K562 (cell line): ENCODE data around the gene CXCL5.

Experiments used
- ATF1 ChIP-seq, 2 experiments: fragments of 450-650 bp in 1 of 2; IDR thresholded peaks; 2 replicates each; pipeline ENCODE4 v1.6.1; 2016; ENCODE audit warnings: missing compliant biosample characterization in 1 of 2, missing genetic modification characterization in 1 of 2
- CBFA2T2 ChIP-seq: fragments of 450-650 bp; conservative IDR thresholded peaks from 2 replicates; pipeline ENCODE4 v1.6.1; 2017; ENCODE audit warnings: mild to moderate bottlenecking
- PTRF ChIP-seq: fragments of 450-650 bp; IDR thresholded peaks from 2 replicates; pipeline ENCODE4 v1.6.1; 2016; ENCODE audit warnings: mild to moderate bottlenecking, missing genetic modification characterization, missing compliant biosample characterization
- TF ChIP-seq, protein P1 (sequence below): sonication (generic); formaldehyde crosslinking; IDR thresholded peaks from 2 replicates; pipeline ENCODE4 v1.9.0; 2022; ENCODE audit warnings: mild to moderate bottlenecking, missing genetic modification reagents

DNA sequence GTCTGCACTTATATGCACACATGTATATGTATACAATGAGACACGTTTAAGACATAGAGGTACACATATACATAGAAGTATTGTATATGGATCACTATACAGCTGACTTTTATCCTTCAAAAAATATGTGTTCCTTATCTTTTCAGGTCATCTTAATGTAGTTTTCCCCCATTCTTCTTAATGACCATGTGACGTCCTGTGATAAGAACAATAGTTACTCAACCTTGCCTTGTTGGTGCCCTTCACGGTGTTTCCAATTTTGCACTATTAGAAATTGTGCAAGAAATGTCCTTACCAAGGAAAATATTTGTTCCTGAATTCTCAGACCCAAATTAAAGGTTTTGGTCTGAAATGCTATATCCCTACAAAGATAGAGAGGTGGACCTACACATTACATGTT, 9.4 kb downstream of the CXCL5 start:
- TF ChIP-seq, protein P1, sequence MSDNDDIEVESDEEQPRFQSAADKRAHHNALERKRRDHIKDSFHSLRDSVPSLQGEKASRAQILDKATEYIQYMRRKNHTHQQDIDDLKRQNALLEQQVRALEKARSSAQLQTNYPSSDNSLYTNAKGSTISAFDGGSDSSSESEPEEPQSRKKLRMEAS (CRISPR knock-in tag) = no peak
- TF ChIP-seq PTRF (no peak), CBFA2T2 (no peak), ATF1 (CRISPR knock-in tag; IDR thresholded peaks at IDR 0.05) (no peak), ATF1 (tag; IDR thresholded peaks at IDR 0.05) (no peak)
